Measurements from ENCODE around the gene UGT1A4. TPM values are rescaled to one million over a fixed set of nuclear protein-coding genes. Genes with fewer than 3 reads are reported as not detected.

UGT1A4 gene
- total RNA-seq, 6 experiments from 2014 or later, result not detected

- no peak for DNase-seq
- Mint-ChIP-seq H3K4me1 (ENCODE audit: low read depth) (peaks cover 4% of the 10 kb centered on the region; the same call in 1 of the 2 replicates), H3K9me3 (peaks cover 8% of the 10 kb centered on the region), H3K4me3 (no peak overlapping the region), H3K36me3 (ENCODE audit: low read depth) (no peaks in the 10 kb centered on the region), H3K27ac (no peak overlapping the region), H3K27me3 (ENCODE audit: insufficient read depth) (peaks cover 9% of the 10 kb centered on the region; the same call in 1 of the 2 replicates)
- TF ChIP-seq CTCF (IDR thresholded peaks at IDR 0.05), result no peak
These were observed 28.1 kb upstream of the UGT1A4 start for GRCh38 chr2:233690444-233690843.

GRCh38 chr2:233691443-233692433 is 26.8 kb upstream of the UGT1A4 start:
- Mint-ChIP-seq H3K27me3 (ENCODE audit: insufficient read depth) (peaks cover 7% of the 10 kb centered on the region; the same call in 1 of the 2 replicates), H3K9me3 (peaks cover 4% of the 10 kb centered on the region), H3K4me3 (no peak overlapping the region), H3K27ac (no peak overlapping the region), H3K4me1 (ENCODE audit: low read depth) (peaks cover 4% of the 10 kb centered on the region; the same call in 1 of the 2 replicates), H3K36me3 (ENCODE audit: low read depth) (no peaks in the 10 kb centered on the region)
- no peak for DNase-seq
- TF ChIP-seq CTCF (IDR thresholded peaks at IDR 0.05), result no peak

GRCh38 chr2:233692648-233693047 is 25.9 kb upstream of the UGT1A4 start, which contains the start of gene UGT1A6:
UGT1A6 (plus strand) TSS chr2:233692890; CDS start chr2:233693005, 115 bp downstream.
- no peak for TF ChIP-seq CTCF (IDR thresholded peaks at IDR 0.05)
- peaks cover 7% of the 10 kb centered on the region; the same call in 1 of the 2 replicates for H3K27me3 Mint-ChIP-seq (ENCODE audit: insufficient read depth)
- no peaks in the 10 kb centered on the region for H3K36me3 Mint-ChIP-seq (ENCODE audit: low read depth)
- no peak within 1 kb of the TSS for H3K4me3 Mint-ChIP-seq
- H3K9me3 Mint-ChIP-seq, result peaks cover 4% of the 10 kb centered on the region
- peaks cover 4% of the 10 kb centered on the region; the same call in 1 of the 2 replicates for H3K4me1 Mint-ChIP-seq (ENCODE audit: low read depth)
- no peak within 1 kb of the TSS for H3K27ac Mint-ChIP-seq
- no peak for DNase-seq

- Mint-ChIP-seq H3K4me3 (no peak overlapping the region), H3K27me3 (ENCODE audit: insufficient read depth) (peaks cover 7% of the 10 kb centered on the region; the same call in 1 of the 2 replicates), H3K9me3 (no peaks in the 10 kb centered on the region; the same call in 1 of the 2 replicates), H3K27ac (no peak overlapping the region), H3K36me3 (ENCODE audit: low read depth) (no peaks in the 10 kb centered on the region), H3K4me1 (ENCODE audit: low read depth) (peaks cover 4% of the 10 kb centered on the region; the same call in 1 of the 2 replicates)
- DNase-seq, result no peak
- TF ChIP-seq CTCF (IDR thresholded peaks at IDR 0.05), result no peak
These were observed 24.6 kb upstream of the UGT1A4 start for GRCh38 chr2:233693963-233694362.

GRCh38 chr2:233698740-233699139 is 19.8 kb upstream of the UGT1A4 start:
- Mint-ChIP-seq H3K4me3 (no peak overlapping the region), H3K9me3 (no peaks in the 10 kb centered on the region; the same call in 1 of the 2 replicates), H3K4me1 (ENCODE audit: low read depth) (no peaks in the 10 kb centered on the region; the same call in 1 of the 2 replicates), H3K27ac (no peak overlapping the region), H3K36me3 (ENCODE audit: low read depth) (no peaks in the 10 kb centered on the region), H3K27me3 (ENCODE audit: insufficient read depth) (no peaks in the 10 kb centered on the region)
- DNase-seq, result no peak
- TF ChIP-seq CTCF (IDR thresholded peaks at IDR 0.05), result no peak
